NCI-H1694 (cell line): ENCODE results near the gene ASH1L.
A peak's percentile ranks its signal among the peaks of the same experiment; 100 is the strongest.
"Not testable (repeated sequence)": the region's sequence is repeated elsewhere in the genome, so short reads cannot be mapped to it uniquely, and the experiment has no call there.

Experiments
- DNase-seq: peaks from one replicate; lab custom pipeline; 2025; lab: John Stamatoyannopoulos, UW

Gene ASH1L

GRCh38 chr1:155561779-155562580 lies 623 bp downstream of the ASH1L start:
- not testable (repeated sequence) for DNase-seq

DNA sequence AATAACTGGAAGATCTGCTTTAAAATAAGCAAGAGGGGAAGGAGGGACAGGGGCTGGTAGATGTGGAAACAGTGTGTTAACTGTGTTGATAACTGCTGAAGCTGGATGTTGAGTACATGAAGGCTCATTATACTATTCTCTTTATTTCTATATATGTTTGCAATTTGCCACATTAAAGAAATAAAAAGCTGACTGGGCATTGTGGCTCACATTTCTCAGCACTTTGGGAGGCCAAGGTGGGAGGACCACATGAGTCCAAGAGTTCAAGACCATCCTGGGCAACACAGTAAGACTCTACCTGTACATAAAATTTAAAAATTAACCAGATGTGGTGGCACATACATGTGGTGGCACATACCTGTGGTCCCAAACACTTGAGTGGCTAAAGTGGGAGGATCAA lies 6.7 kb downstream of the ASH1L start:
- DNase-seq: no peak

DNA sequence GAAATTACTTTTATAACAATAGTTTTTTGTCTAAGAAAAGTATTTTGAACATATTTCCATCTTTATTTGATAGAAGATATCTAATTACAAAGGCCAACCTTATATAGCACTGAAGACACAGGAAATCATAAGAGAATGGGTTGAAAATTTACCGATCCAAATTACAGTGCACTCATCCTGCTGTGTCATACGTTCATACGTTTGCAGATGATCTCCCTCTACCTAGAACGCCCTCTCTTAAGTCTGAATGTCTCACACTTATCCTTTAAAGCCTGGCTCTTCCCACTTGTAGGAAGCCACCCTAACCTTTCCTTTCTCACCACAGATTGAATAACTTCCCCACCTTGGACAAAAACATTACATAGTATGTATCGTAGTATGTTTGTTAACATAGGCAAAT lies 9.3 kb downstream of the ASH1L start:
- no peak for DNase-seq

GRCh38 chr1:155548706-155549105 lies 13.9 kb downstream of the ASH1L start:
- DNase-seq: no peak

DNA sequence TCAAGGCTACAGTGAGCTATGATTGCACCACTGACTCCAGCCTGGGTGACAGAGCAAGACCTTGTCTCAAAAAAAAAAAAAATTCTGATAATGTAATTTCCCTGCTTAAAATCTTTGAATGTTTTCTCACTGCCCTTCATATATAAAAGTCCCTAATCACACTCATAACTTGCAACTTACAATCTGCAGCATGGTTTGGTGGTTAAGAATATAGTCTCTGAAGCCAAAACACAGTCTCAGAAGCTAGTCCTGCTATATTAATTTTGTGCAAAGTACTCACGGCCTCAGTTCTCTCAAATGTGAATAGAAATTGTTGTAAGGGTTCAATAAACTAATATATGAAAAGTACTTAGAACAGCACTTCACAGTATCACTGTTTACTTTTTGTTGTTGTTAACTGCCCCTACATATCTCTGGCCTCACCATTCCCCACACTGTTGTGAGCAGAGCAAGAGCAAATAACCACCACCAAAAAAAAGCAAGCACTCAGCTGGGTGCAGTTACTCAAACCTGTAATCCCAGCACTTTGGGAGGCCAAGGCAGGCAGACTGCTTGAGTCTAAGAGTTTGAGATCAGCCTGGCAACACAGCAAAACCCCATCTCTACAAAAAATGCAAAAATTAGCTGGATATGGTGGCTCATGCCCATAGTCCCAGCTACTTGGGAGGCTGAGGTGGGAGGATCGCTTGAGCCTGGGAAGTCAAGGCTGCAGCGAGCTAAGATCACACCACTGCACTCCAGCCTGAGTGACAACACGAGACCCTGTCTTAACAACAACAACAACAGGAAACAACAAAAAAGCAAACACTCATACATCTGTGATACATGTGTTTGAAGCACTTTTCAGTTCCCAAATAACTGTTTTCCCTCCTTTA lies 22.4 kb downstream of the ASH1L start:
- DNase-seq: no peak

GRCh38 chr1:155537193-155537592 lies 25.4 kb downstream of the ASH1L start:
- DNase-seq: no peak

GRCh38 chr1:155531624-155532023 lies 31.0 kb downstream of the ASH1L start:
- DNase-seq: no peak

- no peak for DNase-seq
Measured at GRCh38 chr1:155529929-155530328, 32.7 kb downstream of the ASH1L start.

GRCh38 chr1:155529109-155529508 lies 33.5 kb downstream of the ASH1L start:
- no peak for DNase-seq

DNA sequence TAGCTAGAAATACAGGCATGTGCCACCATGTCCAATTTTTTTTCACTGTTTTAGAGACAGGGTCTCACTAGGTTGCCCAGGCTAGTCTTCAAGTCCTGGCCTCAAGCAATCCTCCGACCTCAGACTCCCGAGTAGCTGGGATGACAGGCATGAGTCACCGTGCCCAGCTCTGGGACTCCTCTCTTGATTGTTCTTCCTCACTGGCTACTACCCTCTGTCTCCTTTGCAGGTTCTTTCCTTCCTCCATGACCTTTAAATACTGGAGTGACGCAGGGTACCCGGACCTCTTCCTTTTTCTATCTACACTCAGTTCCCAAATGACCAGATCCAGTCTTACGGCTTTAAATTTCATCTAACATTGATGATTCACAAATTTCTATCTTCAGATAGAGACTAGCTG lies 34.9 kb downstream of the ASH1L start:
- DNase-seq: no peak

- DNase-seq: no peak
Measured at GRCh38 chr1:155526356-155526755, 36.2 kb downstream of the ASH1L start.

DNA sequence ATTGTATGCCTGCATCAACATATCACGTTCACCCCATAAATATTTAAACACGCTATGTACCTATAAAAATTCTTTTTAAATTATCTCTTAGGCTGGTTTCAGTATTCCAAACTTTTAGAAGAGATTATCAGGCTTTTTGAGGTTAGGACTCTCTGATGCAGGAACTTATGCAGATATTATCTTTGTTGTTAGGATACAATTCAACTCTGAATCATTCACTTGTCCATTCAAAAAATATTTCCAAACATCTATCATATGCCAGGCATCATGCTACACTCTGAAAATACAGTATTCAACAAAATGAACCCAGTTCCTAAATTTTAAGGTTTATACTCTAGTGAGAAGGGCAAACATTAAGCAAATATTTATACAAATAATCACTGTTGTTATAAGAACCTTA lies 40.5 kb downstream of the ASH1L start:
- no peak for DNase-seq

DNA sequence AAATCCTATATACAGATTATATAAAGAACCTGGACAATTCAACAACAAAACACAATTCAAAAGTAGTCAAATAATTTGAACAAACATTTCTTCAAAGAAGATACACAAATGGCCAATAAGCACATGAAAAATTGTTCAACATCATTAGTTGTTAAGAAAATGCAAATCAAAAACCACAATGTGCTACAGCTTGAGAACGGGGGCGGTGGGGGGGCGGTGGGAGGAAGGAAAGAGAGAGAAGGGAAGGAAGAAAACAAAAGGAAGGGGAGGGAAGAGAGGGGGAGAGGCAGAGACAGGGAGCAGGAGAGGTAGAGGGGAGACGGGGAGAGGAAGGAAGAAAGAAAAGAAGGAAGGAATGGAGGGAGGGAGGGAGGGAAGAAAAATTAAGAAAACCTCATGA lies 44.1 kb downstream of the ASH1L start:
- no peak for DNase-seq

DNA sequence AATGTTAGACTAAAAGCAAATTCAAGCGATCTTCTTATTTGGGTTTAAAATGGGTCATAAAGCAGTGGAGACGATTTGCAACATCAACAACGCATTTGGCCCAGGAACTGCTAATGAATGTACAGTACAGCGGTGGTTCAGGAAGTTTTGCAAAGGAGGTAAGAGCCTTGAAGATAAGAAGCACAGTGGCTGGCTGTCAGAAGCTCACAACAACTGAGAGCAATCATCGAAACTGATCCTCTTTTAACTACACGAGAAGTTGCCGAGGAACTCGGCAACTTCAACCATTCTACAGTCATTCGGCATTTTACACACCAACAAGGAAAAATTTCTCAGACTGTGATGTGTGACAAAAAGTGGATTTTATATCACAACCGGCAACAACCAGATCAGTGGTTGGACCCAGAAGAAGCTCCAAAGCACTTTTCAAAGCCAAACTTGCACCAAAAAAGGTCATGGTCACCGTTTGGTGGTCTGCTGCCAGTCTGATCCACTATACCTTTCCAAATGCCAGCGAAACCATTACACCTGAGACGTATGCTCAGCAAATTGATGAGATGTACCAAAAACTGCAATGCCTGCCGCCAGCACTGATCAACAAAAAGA lies 47.9 kb downstream of the ASH1L start:
- no peak for DNase-seq

DNA sequence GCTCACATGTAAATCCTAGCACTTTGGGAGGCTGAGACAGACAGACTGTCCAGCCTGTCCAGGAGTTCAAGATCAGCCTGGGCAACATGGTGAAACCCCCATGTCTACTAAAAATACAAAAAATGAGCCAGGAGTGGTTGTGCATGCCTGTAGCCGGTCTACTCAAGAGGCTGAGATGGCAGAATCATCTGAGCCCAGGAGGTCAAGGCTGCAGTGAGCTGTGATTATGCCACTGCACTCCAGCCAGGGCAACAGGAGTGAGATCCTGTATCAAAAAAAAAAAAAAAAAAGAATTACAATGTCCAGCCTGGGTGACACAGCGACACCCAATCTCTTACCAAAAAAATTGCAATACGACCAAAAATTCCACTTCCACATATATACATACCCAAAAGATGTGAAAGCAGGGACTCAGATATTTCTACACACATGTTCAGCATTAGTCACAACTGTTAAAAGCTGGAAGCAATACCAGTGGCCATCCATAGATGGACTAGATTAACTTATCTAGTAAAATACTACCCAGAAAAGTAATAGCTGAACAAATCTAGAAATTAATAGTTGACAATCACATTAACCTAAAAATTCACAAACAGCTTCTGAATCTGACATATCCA lies 49.2 kb downstream of the ASH1L start:
- DNase-seq: no peak

- DNase-seq: not testable (repeated sequence)
Measured at GRCh38 chr1:155511385-155511784, 51.2 kb downstream of the ASH1L start.

- DNase-seq: no peak
Measured at GRCh38 chr1:155509064-155509463, 53.5 kb downstream of the ASH1L start.

DNA sequence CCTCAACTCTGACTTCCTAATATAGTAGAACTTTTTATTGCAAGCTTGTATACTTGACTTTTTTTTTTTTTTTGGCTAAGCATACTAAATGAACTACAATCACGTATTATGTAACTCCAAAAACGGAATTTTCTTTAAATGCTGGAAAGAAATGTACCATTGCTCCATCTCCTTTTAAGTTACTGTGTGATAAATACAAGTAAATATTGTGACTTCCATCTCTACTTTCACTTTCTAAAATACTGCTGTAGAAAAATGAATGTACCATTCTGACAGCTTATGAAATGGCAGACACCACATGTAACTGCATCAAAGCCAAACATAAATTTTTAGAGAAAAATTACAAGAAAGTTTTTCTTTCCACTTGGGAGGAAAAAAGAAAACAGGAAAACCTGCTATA lies 54.7 kb downstream of the ASH1L start:
- no peak for DNase-seq

DNA sequence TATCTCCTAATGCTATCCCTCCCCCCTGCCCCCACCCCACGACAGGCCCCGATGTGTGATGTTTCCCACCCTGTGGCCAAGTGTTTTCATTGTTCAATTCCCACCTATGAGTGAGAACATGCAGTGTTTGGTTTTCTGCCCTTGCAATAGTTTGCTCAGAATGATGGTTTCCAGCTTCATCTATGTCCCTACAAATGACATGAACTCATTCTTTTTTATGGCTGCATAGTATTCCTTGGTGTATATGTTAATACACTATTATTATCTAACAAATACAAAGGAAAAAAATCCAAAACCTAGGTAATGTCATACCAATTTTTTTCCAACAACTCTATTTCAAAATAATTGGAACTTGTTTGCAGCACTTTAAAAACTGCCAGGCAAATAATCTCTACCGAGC lies 56.6 kb downstream of the ASH1L start:
- not testable (repeated sequence) for DNase-seq

- DNase-seq: peak; percentile 76
Measured at GRCh38 chr1:155504207-155504606, 58.4 kb downstream of the ASH1L start.

- peak; percentile 73 for DNase-seq
Measured at GRCh38 chr1:155499953-155500639, 62.5 kb downstream of the ASH1L start.

DNA sequence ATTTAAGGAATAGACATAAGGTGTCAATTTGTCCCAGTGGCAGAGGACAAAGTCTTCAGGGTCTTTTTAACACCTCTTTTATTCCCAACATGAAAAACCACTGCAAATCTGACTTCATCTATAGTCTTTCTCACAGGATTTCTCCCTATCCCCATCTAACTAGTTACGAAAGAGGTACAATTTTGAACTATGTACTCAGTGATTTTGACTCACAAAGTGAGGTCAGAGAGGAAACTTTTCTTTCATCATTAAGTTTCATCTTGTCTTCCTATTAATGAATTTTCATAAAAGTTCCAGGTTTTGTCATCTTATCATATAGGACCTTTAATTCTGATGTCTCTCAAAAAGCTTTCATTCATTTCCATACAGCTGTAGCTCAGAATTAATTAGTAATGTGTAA lies 63.3 kb downstream of the ASH1L start:
- no peak for DNase-seq
